Smooth muscle cell (in vitro differentiated cells): ENCODE results near the gene TOM1L2. TPM values are rescaled to one million over a fixed set of nuclear protein-coding genes. Genes with fewer than 3 reads are reported as not detected.

Source experiments
- DNase-seq: peaks from one replicate; lab custom pipeline; 2025; ENCODE audit not compliant: unreplicated experiment; lab: John Stamatoyannopoulos, UW
- H2AFZ ChIP-seq: fragments of 200-600 bp; sonication (generic); 2 replicates; pipeline ENCODE4 v1.6.0; 2016; ENCODE audit warnings: antibody characterized with exemption, low read depth, mild to moderate bottlenecking
- H3F3A ChIP-seq: fragments of 200-600 bp; sonication (generic); 2 replicates; pipeline ENCODE4 v1.6.0; 2017; ENCODE audit warnings: antibody characterized with exemption, low read depth
- H3K27ac ChIP-seq: fragments of 200-600 bp; sonication (generic); 2 replicates; pipeline ENCODE4 v1.5.1; 2016; ENCODE audit warnings: low read depth, mild to moderate bottlenecking
- H3K27me3 ChIP-seq: fragments of 200-600 bp; sonication (generic); 2 replicates; pipeline ENCODE4 v1.6.1; 2016; ENCODE audit warnings: low read depth, mild to moderate bottlenecking
- H3K36me3 ChIP-seq: fragments of 200-600 bp; sonication (generic); 2 replicates; pipeline ENCODE4 v1.5.1; 2016; ENCODE audit warnings: low read depth
- H3K4me1 ChIP-seq: fragments of 200-600 bp; sonication (generic); 2 replicates; pipeline ENCODE4 v1.5.1; 2016; ENCODE audit warnings: low read depth
- H3K4me2 ChIP-seq: fragments of 200-600 bp; sonication (generic); 2 replicates; pipeline ENCODE4 v1.6.0; 2016; ENCODE audit warnings: mild to moderate bottlenecking
- H3K4me3 ChIP-seq: fragments of 200-600 bp; sonication (generic); 2 replicates; pipeline ENCODE4 v1.5.1; 2016; ENCODE audit warnings: mild to moderate bottlenecking
- H3K79me2 ChIP-seq: fragments of 200-600 bp; sonication (generic); 2 replicates; pipeline ENCODE4 v1.6.0; 2016; ENCODE audit warnings: low read depth, mild to moderate bottlenecking
- H3K9ac ChIP-seq: fragments of 200-600 bp; sonication (generic); 2 replicates; pipeline ENCODE4 v1.6.0; 2016; ENCODE audit warnings: low read depth
- H3K9me3 ChIP-seq: fragments of 200-600 bp; sonication (generic); replicated peaks from 2 replicates; pipeline ENCODE4 v1.5.1; 2016; ENCODE audit warnings: low read depth
- H4K20me1 ChIP-seq: fragments of 200-600 bp; sonication (generic); 2 replicates; pipeline ENCODE4 v1.6.0; 2016; ENCODE audit warnings: low read depth
- CTCF ChIP-seq: fragments of 200-600 bp; sonication (generic); IDR thresholded peaks from 2 replicates; pipeline ENCODE4 v1.5.1; 2017; ENCODE audit warnings: borderline replicate concordance, mild to moderate bottlenecking, antibody characterized with exemption; ENCODE audit not compliant: insufficient read depth, poor library complexity, severe bottlenecking
- WGBS: methylation state at CpG from one replicate; pipeline ENCODE4 v1.1.7; 2016; ENCODE audit warnings: low lambda C conversion rate; 5-methylcytosine and 5-hydroxymethylcytosine counted together
- polyA plus RNA-seq: library from polyadenylated mRNA; unstranded; fragments of >200 nt; fragmentation: Nextera tagmentation; extraction: Ambion mirVana; gene quantifications from 2 replicates; pipeline ENCODE4 v1.2.1, GENCODE V29; 2016
- total RNA-seq: library from RNA; depleted of rRNA; stranded (reverse); fragments of >200 nt; gene quantifications from 2 replicates; pipeline ENCODE4 v1.2.3, GENCODE V29; 2014

The TOM1L2 gene
- total and polyA plus RNA-seq, 2 experiments from 2014 or later: 20.3 to 27.0 TPM

DNA sequence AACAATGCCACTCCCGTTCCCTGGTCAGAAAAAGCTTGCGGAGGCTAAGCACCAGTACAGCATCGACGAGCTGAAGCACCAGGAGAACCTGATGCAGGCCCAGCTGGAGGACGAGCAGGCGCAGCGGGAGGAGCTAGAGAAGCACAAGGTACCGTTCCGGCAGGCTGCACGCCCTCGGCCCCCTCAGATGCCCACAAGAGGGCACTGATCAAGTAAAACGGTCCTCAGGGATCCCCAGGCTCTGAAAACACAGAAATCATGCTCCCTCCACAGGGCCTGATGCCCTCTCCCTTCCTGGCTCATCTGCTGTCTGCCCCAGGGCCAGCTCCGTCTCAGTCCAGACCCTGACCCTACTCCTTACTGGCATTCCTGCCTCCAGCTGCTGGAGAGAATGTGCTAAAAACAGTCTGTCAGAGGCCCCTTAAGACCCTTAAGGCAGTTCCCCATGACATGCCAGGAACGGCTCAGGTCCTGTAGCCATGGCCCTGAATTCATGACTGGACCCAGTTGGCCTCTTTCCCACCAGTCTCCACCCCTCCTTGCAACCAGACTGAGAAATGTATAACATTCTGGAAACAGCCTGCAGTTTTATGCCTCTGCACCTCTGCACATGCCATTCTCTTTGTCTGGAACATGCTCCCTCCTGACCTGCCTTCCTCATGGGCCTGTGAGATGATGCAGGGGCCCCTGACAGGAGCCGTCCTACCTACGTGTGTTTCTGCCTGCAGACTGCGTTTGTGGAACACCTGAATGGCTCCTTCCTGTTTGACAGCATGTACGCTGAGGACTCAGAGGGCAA lies 22.3 kb upstream of the TOM1L2 start:
- no peak overlapping the region for H3K9ac ChIP-seq
- no peak overlapping the region for H3K27ac ChIP-seq
- no peaks in the 10 kb centered on the region for H3F3A ChIP-seq
- no peaks in the 10 kb centered on the region for H3K9me3 ChIP-seq
- TF ChIP-seq CTCF: peak; percentile 14
- no peak for DNase-seq
- no peak overlapping the region for H2AFZ ChIP-seq
- H3K4me2 ChIP-seq: no peak overlapping the region
- H3K4me3 ChIP-seq: no peak overlapping the region
- H3K36me3 ChIP-seq: no peaks in the 10 kb centered on the region
- no peaks in the 10 kb centered on the region for H4K20me1 ChIP-seq
- no peaks in the 10 kb centered on the region for H3K27me3 ChIP-seq
- H3K4me1 ChIP-seq: no peaks in the 10 kb centered on the region
- H3K79me2 ChIP-seq: no peaks in the 10 kb centered on the region
- WGBS: 59% methylated on average over 18 of the region's 18 CpGs

GRCh38 chr17:17993852-17994251 lies 21.7 kb upstream of the TOM1L2 start:
- Histone ChIP-seq H4K20me1 (no peaks in the 10 kb centered on the region), H2AFZ (no peak overlapping the region), H3K9ac (no peak overlapping the region), H3K79me2 (no peaks in the 10 kb centered on the region), H3K9me3 (no peaks in the 10 kb centered on the region), H3K4me1 (no peaks in the 10 kb centered on the region), H3K27me3 (no peaks in the 10 kb centered on the region), H3K4me2 (no peak overlapping the region), H3K36me3 (no peaks in the 10 kb centered on the region), H3F3A (no peaks in the 10 kb centered on the region), H3K4me3 (no peak overlapping the region), H3K27ac (no peak overlapping the region)
- 98% methylated on average over 12 of the region's 12 CpGs for WGBS
- no peak for DNase-seq
- no peak for TF ChIP-seq CTCF

DNA sequence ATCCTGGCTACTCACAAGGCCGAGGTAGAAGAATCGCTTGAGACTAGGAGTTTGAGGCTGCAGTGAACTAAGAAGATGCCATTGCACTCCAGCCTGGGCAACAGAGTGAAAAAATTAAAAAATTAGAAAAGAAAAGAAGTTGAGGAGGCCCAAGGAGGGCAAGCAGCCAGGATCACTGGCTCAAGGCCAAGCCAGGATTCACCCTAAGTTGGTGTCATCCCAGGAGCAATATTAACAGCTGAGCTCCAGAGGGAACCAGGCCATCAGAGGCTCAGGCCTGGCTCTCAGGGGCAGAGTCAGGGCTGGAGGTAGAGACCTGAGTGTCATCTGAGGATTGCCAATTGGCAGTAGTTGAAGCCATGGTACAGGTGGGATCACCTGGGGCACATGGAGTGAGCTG lies 21.2 kb upstream of the TOM1L2 start:
- Histone ChIP-seq H3K4me2 (no peak overlapping the region), H3K9ac (no peak overlapping the region), H3K27ac (no peak overlapping the region), H3K79me2 (no peaks in the 10 kb centered on the region), H2AFZ (no peak overlapping the region), H3K9me3 (no peaks in the 10 kb centered on the region), H3K4me1 (no peaks in the 10 kb centered on the region), H4K20me1 (no peaks in the 10 kb centered on the region), H3K4me3 (no peak overlapping the region), H3K36me3 (no peaks in the 10 kb centered on the region), H3K27me3 (no peaks in the 10 kb centered on the region), H3F3A (no peaks in the 10 kb centered on the region)
- DNase-seq: no peak
- no peak for TF ChIP-seq CTCF
- WGBS: 100% methylated on average over 2 of the region's 2 CpGs

GRCh38 chr17:17990282-17990681 lies 18.1 kb upstream of the TOM1L2 start:
- TF ChIP-seq CTCF: no peak
- Histone ChIP-seq H3F3A (no peaks in the 10 kb centered on the region), H3K9me3 (no peaks in the 10 kb centered on the region), H4K20me1 (no peaks in the 10 kb centered on the region), H3K36me3 (no peaks in the 10 kb centered on the region), H3K4me3 (no peak overlapping the region), H3K9ac (peak overlapping the region; percentile 85), H2AFZ (no peak overlapping the region), H3K27me3 (no peaks in the 10 kb centered on the region), H3K4me1 (no peaks in the 10 kb centered on the region), H3K79me2 (no peaks in the 10 kb centered on the region), H3K4me2 (no peak overlapping the region), H3K27ac (peak overlapping the region; percentile 96)
- no peak for DNase-seq
- 64% methylated on average over 2 of the region's 2 CpGs for WGBS
